GM12878 (cell line): ENCODE measurements around the gene PAIP1. TPM values are rescaled to one million over a fixed set of nuclear protein-coding genes. Genes with fewer than 3 reads are reported as not detected.
A peak's percentile ranks its signal among the peaks of the same experiment; 100 is the strongest.

Experiments
- ATF2 ChIP-seq: IDR thresholded peaks from 2 replicates; pipeline ENCODE4 v1.6.1; 2012; ENCODE audit warnings: low read length, inconsistent platforms
- ATF3 ChIP-seq: IDR thresholded peaks from 2 replicates; pipeline ENCODE4 v1.6.1; 2011; ENCODE audit warnings: low read depth, mild to moderate bottlenecking, low read length, moderate library complexity, borderline replicate concordance; ENCODE audit errors: extremely low read depth
- BCL3 ChIP-seq: IDR thresholded peaks from 2 replicates; pipeline ENCODE4 v1.6.1; 2011; ENCODE audit warnings: borderline replicate concordance, low read depth, mild to moderate bottlenecking, moderate library complexity, low read length; ENCODE audit not compliant: insufficient read depth, poor library complexity, severe bottlenecking
- BHLHE40 ChIP-seq, 2 experiments: fragments of 450-650 bp in 1 of 2; IDR thresholded peaks; 2 replicates each; pipeline ENCODE4 v1.6.1; 2011 to 2017; ENCODE audit warnings: low read depth in 2 of 2, borderline replicate concordance in 1 of 2, improper control_type of control experiment in 1 of 2, low read length in 1 of 2, mild to moderate bottlenecking in 1 of 2
- DPF2 ChIP-seq: fragments of 450-650 bp; IDR thresholded peaks from 2 replicates; pipeline ENCODE4 v1.6.1; 2017; ENCODE audit warnings: mild to moderate bottlenecking
- EED ChIP-seq: sonication (generic); IDR thresholded peaks from 2 replicates; pipeline ENCODE4 v1.6.1; 2016; ENCODE audit warnings: antibody characterized with exemption, low read depth
- ELK1 ChIP-seq: IDR thresholded peaks from 2 replicates; pipeline ENCODE4 v1.6.1; 2012; ENCODE audit warnings: low read depth, low read length, improper control_type of control experiment
- ETV6 ChIP-seq, 2 experiments: fragments of 450-650 bp in 1 of 2; IDR thresholded peaks in 1 of 2; conservative IDR thresholded peaks in 1 of 2; 2 replicates each; pipeline ENCODE4 v1.6.1; 2014; ENCODE audit warnings: antibody characterized with exemption in 1 of 2, borderline replicate concordance in 1 of 2, low read depth in 1 of 2, mild to moderate bottlenecking in 1 of 2, moderate library complexity in 1 of 2
- FOXK2 ChIP-seq: fragments of 450-650 bp; IDR thresholded peaks from 2 replicates; pipeline ENCODE4 v1.6.1; 2017; ENCODE audit warnings: mild to moderate bottlenecking, moderate library complexity
- HDAC6 ChIP-seq: fragments of 200-600 bp; sonication (generic); IDR thresholded peaks from one replicate; pipeline ENCODE4 v1.8.0; 2017; ENCODE audit warnings: antibody characterized with exemption; ENCODE audit not compliant: unreplicated experiment
- MEF2A ChIP-seq: IDR thresholded peaks from 2 replicates; pipeline ENCODE4 v1.6.1; 2011; ENCODE audit warnings: low read depth, mild to moderate bottlenecking, low read length, moderate library complexity; ENCODE audit not compliant: insufficient read depth
- MTA3 ChIP-seq: IDR thresholded peaks from 2 replicates; pipeline ENCODE4 v1.6.1; 2012; ENCODE audit warnings: low read length, inconsistent platforms, borderline replicate concordance
- NR2C2 ChIP-seq: IDR thresholded peaks from 2 replicates; pipeline ENCODE4 v1.6.1; 2011; ENCODE audit warnings: borderline replicate concordance, low read depth; ENCODE audit not compliant: control insufficient read depth, insufficient read length
- POU2F2 ChIP-seq: IDR thresholded peaks from 3 replicates; pipeline ENCODE4 v1.6.1; 2011; ENCODE audit warnings: low read depth, mild to moderate bottlenecking, low read length, borderline replicate concordance
- PRDM15 ChIP-seq: fragments of 450-650 bp; formaldehyde crosslinking; IDR thresholded peaks from 2 replicates; pipeline ENCODE4 v1.4.0; 2020; ENCODE audit warnings: mild to moderate bottlenecking, moderate library complexity
- RELA ChIP-seq: fragments of 450-650 bp; IDR thresholded peaks from 2 replicates; pipeline ENCODE4 v1.8.0; 2014; ENCODE audit warnings: borderline replicate concordance; ENCODE audit not compliant: partially characterized antibody
- SMAD5 ChIP-seq: IDR thresholded peaks from 2 replicates; pipeline ENCODE4 v1.6.1; 2016; ENCODE audit warnings: antibody characterized with exemption, low read depth
- SREBF1 ChIP-seq: IDR thresholded peaks from 2 replicates; pipeline ENCODE4 v1.6.1; 2012; ENCODE audit warnings: mild to moderate bottlenecking, low read length
- ZNF207 ChIP-seq: fragments of 450-650 bp; IDR thresholded peaks from 2 replicates; pipeline ENCODE4 v1.6.1; 2014; ENCODE audit warnings: antibody characterized with exemption, mild to moderate bottlenecking, borderline replicate concordance
- polyA plus RNA-seq, 11 experiments: library from polyadenylated mRNA; depleted of rRNA in 4 of 11; unstranded in 6 of 11; stranded (reverse) in 5 of 11; fragments of >200 nt; fragmentation: Nextera tagmentation in 4 of 11; fragmentation: Illumina TruSeq in 1 of 11; extraction: Ambion mirVana in 4 of 11; extraction: Trizol in 1 of 11; gene quantifications; 1 replicate in 1 of 11; 2 replicates in 10 of 11; pipeline versions ENCODE4 v1.2.1 to v1.2.3, GENCODE V29; 2011 to 2016; ENCODE audit warnings: inconsistent platforms in 2 of 11, missing spikeins in 2 of 11, low read depth in 1 of 11
- total RNA-seq, 4 experiments: library from RNA; depleted of rRNA in 3 of 4; stranded (reverse); fragments of >200 nt in 3 of 4; fragmentation: Illumina TruSeq in 1 of 4; extraction: Trizol in 1 of 4; gene quantifications; 2 replicates each; pipeline versions ENCODE4 v1.2.1 to v1.2.3, GENCODE V29; 2013 to 2021

The PAIP1 gene
- total and polyA plus RNA-seq, 10 of the 15 experiments (the other 5 are each of a cell fraction or from before 2014, with no cell fraction given), result 37.4 to 90.9 (median 57.0) TPM

GRCh38 chr5:43556857-43557542 is at the start of gene PAIP1 (continued):
- TF ChIP-seq ATF3, result no peak
- TF ChIP-seq BCL3, result no peak
- TF ChIP-seq ETV6 (conservative IDR thresholded peaks at IDR 0.05 in 1 of 2, IDR thresholded peaks at IDR 0.05 in 1 of 2; ENCODE audit: borderline replicate concordance in 1 of 2, low read depth in 1 of 2), result no peak
- no peak for TF ChIP-seq MEF2A
- no peak; the same call in 1 of the 2 replicates for TF ChIP-seq SMAD5
- peak; percentile 25; the same call in 1 of the 3 replicates for TF ChIP-seq POU2F2
- TF ChIP-seq NR2C2, result no peak
- no peak for TF ChIP-seq MTA3
- TF ChIP-seq FOXK2, result no peak
- TF ChIP-seq EED, result no peak
- no peak for TF ChIP-seq ATF2
- no peak for TF ChIP-seq RELA
- no peak for TF ChIP-seq ELK1
- TF ChIP-seq DPF2, result peak; percentile 88
- TF ChIP-seq BHLHE40 (IDR thresholded peaks at IDR 0.05; ENCODE audit: borderline replicate concordance in 1 of 2, low read depth in 2 of 2, low read length in 1 of 2), result peak; percentile 22 to 38; a peak in 2 of 4 replicates
- no peak for TF ChIP-seq SREBF1
- TF ChIP-seq ZNF207, result peak; percentile 26; the same call in 1 of the 2 replicates
- no peak for TF ChIP-seq HDAC6
- no peak for TF ChIP-seq PRDM15
